Measurements from ENCODE around the gene TSPO.

DNA sequence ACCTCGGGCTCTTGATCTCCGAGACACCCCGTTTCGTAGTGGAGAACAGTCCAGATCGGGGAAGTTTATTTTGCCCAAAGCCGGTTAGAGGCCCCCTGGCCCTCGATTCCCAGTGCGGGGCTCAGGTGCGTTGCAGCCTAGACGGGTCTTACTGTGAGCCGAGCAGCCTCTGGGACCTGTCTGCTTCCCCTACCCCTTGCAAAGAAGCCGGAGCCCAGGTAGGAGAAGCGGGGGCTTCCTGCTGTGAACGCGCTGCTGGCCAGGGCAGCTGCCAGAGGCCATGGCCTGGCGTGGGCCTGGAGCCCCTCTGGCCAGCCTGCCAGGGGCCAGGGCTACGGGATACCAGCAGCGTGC is 621 bp downstream of the TSPO start:
- TF ChIP-seq, protein P1, sequence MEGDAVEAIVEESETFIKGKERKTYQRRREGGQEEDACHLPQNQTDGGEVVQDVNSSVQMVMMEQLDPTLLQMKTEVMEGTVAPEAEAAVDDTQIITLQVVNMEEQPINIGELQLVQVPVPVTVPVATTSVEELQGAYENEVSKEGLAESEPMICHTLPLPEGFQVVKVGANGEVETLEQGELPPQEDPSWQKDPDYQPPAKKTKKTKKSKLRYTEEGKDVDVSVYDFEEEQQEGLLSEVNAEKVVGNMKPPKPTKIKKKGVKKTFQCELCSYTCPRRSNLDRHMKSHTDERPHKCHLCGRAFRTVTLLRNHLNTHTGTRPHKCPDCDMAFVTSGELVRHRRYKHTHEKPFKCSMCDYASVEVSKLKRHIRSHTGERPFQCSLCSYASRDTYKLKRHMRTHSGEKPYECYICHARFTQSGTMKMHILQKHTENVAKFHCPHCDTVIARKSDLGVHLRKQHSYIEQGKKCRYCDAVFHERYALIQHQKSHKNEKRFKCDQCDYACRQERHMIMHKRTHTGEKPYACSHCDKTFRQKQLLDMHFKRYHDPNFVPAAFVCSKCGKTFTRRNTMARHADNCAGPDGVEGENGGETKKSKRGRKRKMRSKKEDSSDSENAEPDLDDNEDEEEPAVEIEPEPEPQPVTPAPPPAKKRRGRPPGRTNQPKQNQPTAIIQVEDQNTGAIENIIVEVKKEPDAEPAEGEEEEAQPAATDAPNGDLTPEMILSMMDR (IDR thresholded peaks at IDR 0.05): no peak
- TF ChIP-seq POLR2A (IDR thresholded peaks at IDR 0.05) (no peak), EP300 (IDR thresholded peaks at IDR 0.05) (no peak)
